ENCODE data around the gene TOP2B.

Gene TOP2B

GRCh38 chr3:25558121-25558520 lies 106.6 kb downstream of the TOP2B start:
- DNase-seq (ENCODE audit: low read depth), result no peak

DNA sequence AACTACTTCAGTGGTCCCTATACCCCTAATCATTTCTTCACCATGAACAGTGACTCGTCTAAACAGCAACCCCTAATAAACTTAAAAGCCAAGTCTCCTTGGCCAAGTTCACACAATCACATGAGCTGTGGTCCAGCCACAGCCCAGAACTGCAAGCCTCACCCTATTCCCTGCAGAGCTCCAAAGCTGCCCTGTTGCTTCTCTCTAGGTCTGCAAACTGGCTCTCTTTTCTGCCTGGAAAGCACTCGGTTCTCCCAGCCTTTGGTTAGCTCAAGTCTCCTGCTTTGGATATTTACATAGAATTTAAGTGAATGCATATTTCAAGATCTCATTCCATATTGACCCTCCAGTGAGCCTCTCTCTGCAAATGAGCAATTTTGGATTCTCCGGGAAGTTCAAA lies 107.0 kb downstream of the TOP2B start:
- no peak for DNase-seq (ENCODE audit: low read depth)

DNA sequence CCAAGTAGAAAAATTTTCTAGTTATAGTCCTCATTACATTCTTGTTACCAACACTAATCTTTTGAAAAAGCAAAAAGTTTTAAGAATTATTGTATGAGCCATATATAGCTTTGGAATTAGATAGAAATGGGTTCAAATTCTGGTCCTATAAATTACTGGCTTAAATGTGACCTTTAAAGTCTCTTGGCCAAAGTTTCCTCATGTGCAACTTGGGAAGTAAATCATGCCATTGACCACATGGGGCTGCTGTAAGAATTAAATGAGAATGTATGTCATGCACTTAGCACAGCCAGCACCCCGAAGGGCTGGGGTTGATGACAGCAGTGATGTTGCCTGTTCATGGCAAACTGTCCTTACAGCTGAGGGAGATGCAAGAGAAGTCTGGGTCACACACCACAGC lies 108.3 kb downstream of the TOP2B start:
- no peak for DNase-seq (ENCODE audit: low read depth)

DNA sequence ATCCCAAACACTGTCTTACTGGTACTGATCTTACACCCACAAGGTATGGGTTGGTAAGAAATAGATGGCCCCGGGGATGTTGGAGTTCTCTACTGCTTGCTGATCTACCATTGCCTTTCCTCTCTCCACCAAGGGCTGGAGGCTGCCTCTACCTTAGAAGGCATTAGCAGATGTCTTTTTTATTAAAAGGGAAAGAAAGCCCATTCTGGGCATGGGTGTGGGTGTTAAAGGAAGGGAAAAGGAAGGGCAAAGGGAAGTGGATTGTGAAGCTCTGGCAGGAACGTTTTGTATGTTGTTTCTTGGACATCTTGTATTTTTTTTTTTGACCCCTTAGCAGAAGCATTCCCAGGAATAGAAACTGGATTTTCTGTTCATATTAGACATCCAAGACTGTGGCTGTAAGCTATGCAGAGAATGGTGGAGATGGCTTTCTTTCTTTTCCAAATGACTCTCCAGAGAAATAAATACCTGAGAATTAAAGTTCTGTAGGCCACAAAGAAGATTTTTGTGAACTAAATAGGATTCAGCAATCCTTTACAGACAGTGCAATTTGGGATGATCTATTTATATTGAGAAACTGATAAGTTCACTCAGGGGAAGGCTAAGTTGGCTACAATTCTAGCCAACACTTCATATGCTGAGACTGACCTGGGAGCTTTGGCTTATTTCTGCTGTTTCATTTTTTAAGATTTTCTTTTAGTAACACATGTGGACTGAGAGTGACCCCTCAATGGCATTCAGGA lies 108.8 kb downstream of the TOP2B start:
- no peak for DNase-seq (ENCODE audit: low read depth)

- no peak for DNase-seq (ENCODE audit: low read depth)
Observed at GRCh38 chr3:25554376-25554775, 110.3 kb downstream of the TOP2B start.

DNA sequence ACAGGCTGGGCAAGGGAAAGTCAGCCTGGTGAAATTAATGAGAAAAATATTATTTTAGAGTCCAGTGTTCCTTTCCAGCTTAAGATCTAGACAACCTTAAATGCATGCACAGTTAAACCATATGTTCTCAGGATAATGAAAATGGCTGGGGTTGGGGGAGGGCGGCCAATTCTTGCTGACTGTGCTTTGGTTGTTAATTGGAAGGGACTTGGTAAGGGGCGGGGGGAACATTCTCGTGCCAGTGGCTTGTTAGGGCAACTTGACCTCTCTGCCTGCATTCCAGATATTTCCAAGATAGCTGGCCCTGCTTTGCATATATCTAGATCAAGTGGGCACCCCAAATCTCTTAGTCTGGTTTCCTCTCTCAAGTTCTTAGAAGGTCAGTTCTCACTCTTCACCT lies 112.5 kb downstream of the TOP2B start:
- no peak for DNase-seq (ENCODE audit: low read depth)

DNA sequence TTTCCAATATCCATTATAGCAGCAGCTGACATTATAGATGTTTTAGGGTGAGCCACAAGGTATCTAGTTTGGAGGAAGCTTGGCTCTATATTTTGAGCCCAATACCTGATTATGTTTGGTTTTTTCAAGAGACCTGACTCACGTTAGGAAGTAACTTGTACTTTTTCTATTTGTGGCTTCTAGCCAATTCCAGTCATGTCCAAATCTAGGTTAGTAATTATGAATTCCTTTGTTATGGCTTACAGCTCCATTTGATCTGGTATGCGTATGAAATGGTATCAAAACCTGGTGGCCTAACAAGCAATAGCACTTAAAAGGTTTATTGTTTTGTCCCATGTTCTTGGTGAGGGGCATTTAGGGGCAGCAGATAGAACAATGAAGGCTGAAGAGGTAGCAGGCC lies 115.9 kb downstream of the TOP2B start:
- no peak for DNase-seq (ENCODE audit: low read depth)

GRCh38 chr3:25547943-25548674 lies 116.6 kb downstream of the TOP2B start:
- DNase-seq (ENCODE audit: low read depth), result no peak
